ENCODE results near the gene RGS16. TPM values are rescaled to one million over a fixed set of nuclear protein-coding genes. Genes with fewer than 3 reads are reported as not detected.

The RGS16 gene
- total and polyA plus RNA-seq, 9 of the 15 experiments (the other 6 are each of a cell fraction or from before 2014, with no cell fraction given): 0.07 to 0.55 (median 0.36) TPM

DNA sequence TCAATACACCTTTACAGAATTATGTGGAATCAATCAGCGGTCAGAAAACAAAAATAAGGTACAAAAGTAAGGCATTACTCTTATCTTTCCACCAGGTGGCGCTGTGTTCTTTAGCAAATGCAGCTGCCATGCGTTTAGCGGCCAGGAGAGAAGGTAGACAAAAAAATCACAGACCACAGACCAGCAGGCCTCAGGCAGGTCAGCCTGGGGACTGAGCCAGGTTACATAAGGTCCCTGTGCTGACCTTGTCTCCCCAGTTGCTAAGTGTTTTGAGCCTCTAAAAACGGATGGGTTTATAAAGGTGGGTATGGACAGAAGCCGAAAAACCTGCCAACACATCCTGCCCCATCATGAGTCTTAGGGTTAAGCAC is 2.8 kb downstream of the RGS16 start:
- H3K4me1 ChIP-seq (replicated peaks in 1 of 2; ENCODE audit: control insufficient read depth in 2 of 2, insufficient read depth in 2 of 2, low read length in 2 of 2): peaks cover 9 to 13% of the 10 kb centered on the region in 2 experiments; a peak in 4 of 5 replicates
- 13% methylated on average over 6 of the region's 6 CpGs for WGBS (ENCODE audit: insufficient coverage, low coverage, missing lambda C conversion rate)
- H3K27me3 ChIP-seq (ENCODE audit: control insufficient read depth in 2 of 2, insufficient read depth in 2 of 2, low read length in 2 of 2): peaks cover 2 to 21% of the 10 kb centered on the region in 2 experiments; a peak in 3 of 5 replicates
- DNase-seq (ENCODE audit: extremely low read depth in 1 of 4, low spot score in 3 of 4): peak; percentile 69 to 90 (median 75)
- H3K9ac ChIP-seq (ENCODE audit: insufficient read depth in 1 of 2, low read depth in 2 of 2, low read length in 2 of 2): no peak overlapping the region
- ChIA-PET POLR2A (interaction anchor here (0.7 to 1.4 kb wide), 5 partner anchors 13 to 1012 kb away, joined by 3 to 6 read pairs (median 4); partner anchors contain the start of gene RNASEL), CTCF (ENCODE audit: low intra/inter-chr PET ratio) (interaction anchor here (0.6 to 4.5 kb wide), 6 partner anchors 15 to 517 kb away, joined by 3 to 53 read pairs (median 14); no protein-coding TSS in a partner anchor)
- no peak overlapping the region for H2AFZ ChIP-seq (ENCODE audit: low read depth, low read length)
- in situ Hi-C loops (cut with MboI): no loop called here
- no peak overlapping the region for H3K4me2 ChIP-seq (ENCODE audit: insufficient read depth, low read length)
- peak; percentile 48 for ATAC-seq
- FAIRE-seq: peak; percentile 96
- no TSS peak for BruUV-seq (replicated peaks)
- H3K4me3 ChIP-seq: no peak overlapping the region
- H4K20me1 ChIP-seq (replicated peaks; ENCODE audit: control insufficient read depth, insufficient read depth, low read length): no peaks in the 10 kb centered on the region
- H3K36me3 ChIP-seq (ENCODE audit: control insufficient read depth, insufficient read depth, low read length): no peaks in the 10 kb centered on the region
- H3K27ac ChIP-seq (ENCODE audit: extremely low read depth, low read depth, low read length): no peak overlapping the region
- intact Hi-C loops (cut with micrococcal nuclease): loop anchor here (1.0 kb wide), 2 partner anchors 181 to 205 kb away; no protein-coding TSS in a partner anchor
- no peaks in the 10 kb centered on the region for H3K79me2 ChIP-seq (ENCODE audit: control insufficient read depth, insufficient read depth, low read length)
- H3K9me1 ChIP-seq (ENCODE audit: control insufficient read depth, insufficient read depth, low read length): no peaks in the 10 kb centered on the region
- H3K9me3 ChIP-seq (replicated peaks; ENCODE audit: control insufficient read depth, insufficient read depth, low read depth, low read length): no peaks in the 10 kb centered on the region
- 0 out of 2 replicates have a peak, but pooled peaks have one; percentile 28 for TF ChIP-seq SIN3B (IDR thresholded peaks at IDR 0.05; ENCODE audit: low read depth)
- TF ChIP-seq ZNF384 (IDR thresholded peaks at IDR 0.05; ENCODE audit: low read depth, low read length): peak; percentile 66
- TF ChIP-seq RFX1 (IDR thresholded peaks at IDR 0.05): no peak
- TF ChIP-seq, protein P1, sequence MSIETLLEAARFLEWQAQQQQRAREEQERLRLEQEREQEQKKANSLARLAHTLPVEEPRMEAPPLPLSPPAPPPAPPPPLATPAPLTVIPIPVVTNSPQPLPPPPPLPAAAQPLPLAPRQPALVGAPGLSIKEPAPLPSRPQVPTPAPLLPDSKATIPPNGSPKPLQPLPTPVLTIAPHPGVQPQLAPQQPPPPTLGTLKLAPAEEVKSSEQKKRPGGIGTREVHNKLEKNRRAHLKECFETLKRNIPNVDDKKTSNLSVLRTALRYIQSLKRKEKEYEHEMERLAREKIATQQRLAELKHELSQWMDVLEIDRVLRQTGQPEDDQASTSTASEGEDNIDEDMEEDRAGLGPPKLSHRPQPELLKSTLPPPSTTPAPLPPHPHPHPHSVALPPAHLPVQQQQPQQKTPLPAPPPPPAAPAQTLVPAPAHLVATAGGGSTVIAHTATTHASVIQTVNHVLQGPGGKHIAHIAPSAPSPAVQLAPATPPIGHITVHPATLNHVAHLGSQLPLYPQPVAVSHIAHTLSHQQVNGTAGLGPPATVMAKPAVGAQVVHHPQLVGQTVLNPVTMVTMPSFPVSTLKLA (conservative IDR thresholded peaks at IDR 0.05): 0 out of 4 replicates have a peak, but pooled peaks have one; percentile 30 to 55
- TF ChIP-seq, protein P2, sequence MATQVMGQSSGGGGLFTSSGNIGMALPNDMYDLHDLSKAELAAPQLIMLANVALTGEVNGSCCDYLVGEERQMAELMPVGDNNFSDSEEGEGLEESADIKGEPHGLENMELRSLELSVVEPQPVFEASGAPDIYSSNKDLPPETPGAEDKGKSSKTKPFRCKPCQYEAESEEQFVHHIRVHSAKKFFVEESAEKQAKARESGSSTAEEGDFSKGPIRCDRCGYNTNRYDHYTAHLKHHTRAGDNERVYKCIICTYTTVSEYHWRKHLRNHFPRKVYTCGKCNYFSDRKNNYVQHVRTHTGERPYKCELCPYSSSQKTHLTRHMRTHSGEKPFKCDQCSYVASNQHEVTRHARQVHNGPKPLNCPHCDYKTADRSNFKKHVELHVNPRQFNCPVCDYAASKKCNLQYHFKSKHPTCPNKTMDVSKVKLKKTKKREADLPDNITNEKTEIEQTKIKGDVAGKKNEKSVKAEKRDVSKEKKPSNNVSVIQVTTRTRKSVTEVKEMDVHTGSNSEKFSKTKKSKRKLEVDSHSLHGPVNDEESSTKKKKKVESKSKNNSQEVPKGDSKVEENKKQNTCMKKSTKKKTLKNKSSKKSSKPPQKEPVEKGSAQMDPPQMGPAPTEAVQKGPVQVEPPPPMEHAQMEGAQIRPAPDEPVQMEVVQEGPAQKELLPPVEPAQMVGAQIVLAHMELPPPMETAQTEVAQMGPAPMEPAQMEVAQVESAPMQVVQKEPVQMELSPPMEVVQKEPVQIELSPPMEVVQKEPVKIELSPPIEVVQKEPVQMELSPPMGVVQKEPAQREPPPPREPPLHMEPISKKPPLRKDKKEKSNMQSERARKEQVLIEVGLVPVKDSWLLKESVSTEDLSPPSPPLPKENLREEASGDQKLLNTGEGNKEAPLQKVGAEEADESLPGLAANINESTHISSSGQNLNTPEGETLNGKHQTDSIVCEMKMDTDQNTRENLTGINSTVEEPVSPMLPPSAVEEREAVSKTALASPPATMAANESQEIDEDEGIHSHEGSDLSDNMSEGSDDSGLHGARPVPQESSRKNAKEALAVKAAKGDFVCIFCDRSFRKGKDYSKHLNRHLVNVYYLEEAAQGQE (IDR thresholded peaks at IDR 0.05; ENCODE audit: borderline replicate concordance): peak; percentile 91
- TF ChIP-seq, protein P2 (CRISPR knock-in tag; IDR thresholded peaks at IDR 0.05; ENCODE audit: low read depth): no peak
- peak; percentile 32; the same call in 1 of the 2 replicates for TF ChIP-seq RB1 (IDR thresholded peaks at IDR 0.05; ENCODE audit: low read depth)
- TF ChIP-seq XRCC5 (IDR thresholded peaks at IDR 0.05; ENCODE audit: low read depth, low read length): 0 out of 2 replicates have a peak, but pooled peaks have one; percentile 34
- TF ChIP-seq ARID2 (IDR thresholded peaks at IDR 0.05): peak; percentile 81
- TF ChIP-seq, protein P3, sequence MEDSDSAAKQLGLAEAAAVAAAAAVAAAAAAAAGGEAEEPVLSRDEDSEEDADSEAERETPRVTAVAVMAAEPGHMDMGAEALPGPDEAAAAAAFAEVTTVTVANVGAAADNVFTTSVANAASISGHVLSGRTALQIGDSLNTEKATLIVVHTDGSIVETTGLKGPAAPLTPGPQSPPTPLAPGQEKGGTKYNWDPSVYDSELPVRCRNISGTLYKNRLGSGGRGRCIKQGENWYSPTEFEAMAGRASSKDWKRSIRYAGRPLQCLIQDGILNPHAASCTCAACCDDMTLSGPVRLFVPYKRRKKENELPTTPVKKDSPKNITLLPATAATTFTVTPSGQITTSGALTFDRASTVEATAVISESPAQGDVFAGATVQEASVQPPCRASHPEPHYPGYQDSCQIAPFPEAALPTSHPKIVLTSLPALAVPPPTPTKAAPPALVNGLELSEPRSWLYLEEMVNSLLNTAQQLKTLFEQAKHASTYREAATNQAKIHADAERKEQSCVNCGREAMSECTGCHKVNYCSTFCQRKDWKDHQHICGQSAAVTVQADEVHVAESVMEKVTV (CRISPR knock-in tag; IDR thresholded peaks at IDR 0.05): peak; percentile 97
- TF ChIP-seq RAD21 (CRISPR knock-in tag; conservative IDR thresholded peaks at IDR 0.05 in 1 of 2, IDR thresholded peaks at IDR 0.05 in 1 of 2): peak; percentile 98 to 99

All from K562 (cell line).